NCI-H1436 treated with DMSO at 0.1 percent for 48 hours (cell line): ENCODE measurements around the gene KCTD17.

Source experiments
- DNase-seq: peaks from one replicate; lab custom pipeline; 2025; lab: John Stamatoyannopoulos, UW

Gene KCTD17

GRCh38 chr22:37043209-37043827, 8.2 kb upstream of the KCTD17 start:
- DNase-seq, result no peak

- peak; percentile 47 for DNase-seq
Measured at GRCh38 chr22:37043828-37044538, 7.6 kb upstream of the KCTD17 start.

GRCh38 chr22:37044634-37045625, 6.6 kb upstream of the KCTD17 start:
- DNase-seq, result no peak

GRCh38 chr22:37045958-37046357, 5.6 kb upstream of the KCTD17 start:
- DNase-seq, result no peak

- no peak for DNase-seq
Measured at GRCh38 chr22:37046589-37046988, 5.0 kb upstream of the KCTD17 start.

- no peak for DNase-seq
Measured at GRCh38 chr22:37047006-37047405, 4.5 kb upstream of the KCTD17 start.

GRCh38 chr22:37048133-37048532, 3.4 kb upstream of the KCTD17 start:
- no peak for DNase-seq

GRCh38 chr22:37049224-37049623, 2.3 kb upstream of the KCTD17 start:
- DNase-seq, result no peak

- no peak for DNase-seq
Measured at GRCh38 chr22:37050913-37051312, 629 bp upstream of the KCTD17 start.

GRCh38 chr22:37052386-37053309, 1.1 kb downstream of the KCTD17 start:
- DNase-seq, result no peak

GRCh38 chr22:37053310-37054055, 1.9 kb downstream of the KCTD17 start:
- no peak for DNase-seq

- no peak for DNase-seq
Measured at GRCh38 chr22:37054056-37054395, 2.5 kb downstream of the KCTD17 start.

GRCh38 chr22:37054600-37055365, 3.2 kb downstream of the KCTD17 start:
- DNase-seq, result no peak

GRCh38 chr22:37056246-37056645, 4.7 kb downstream of the KCTD17 start:
- DNase-seq, result no peak

- DNase-seq, result no peak
Measured at GRCh38 chr22:37057226-37057625, 5.7 kb downstream of the KCTD17 start.

GRCh38 chr22:37057796-37058510, 6.4 kb downstream of the KCTD17 start:
- no peak for DNase-seq

- DNase-seq, result no peak
Measured at GRCh38 chr22:37058917-37059701, 7.6 kb downstream of the KCTD17 start.

GRCh38 chr22:37059876-37060449, 8.4 kb downstream of the KCTD17 start:
- DNase-seq, result no peak
